ENCODE results near the gene ALX4. TPM values are rescaled to one million over a fixed set of nuclear protein-coding genes. Genes with fewer than 3 reads are reported as not detected.

ALX4 gene
- total RNA-seq, 1 experiment from 2014 or later: 41.6 TPM

DNA sequence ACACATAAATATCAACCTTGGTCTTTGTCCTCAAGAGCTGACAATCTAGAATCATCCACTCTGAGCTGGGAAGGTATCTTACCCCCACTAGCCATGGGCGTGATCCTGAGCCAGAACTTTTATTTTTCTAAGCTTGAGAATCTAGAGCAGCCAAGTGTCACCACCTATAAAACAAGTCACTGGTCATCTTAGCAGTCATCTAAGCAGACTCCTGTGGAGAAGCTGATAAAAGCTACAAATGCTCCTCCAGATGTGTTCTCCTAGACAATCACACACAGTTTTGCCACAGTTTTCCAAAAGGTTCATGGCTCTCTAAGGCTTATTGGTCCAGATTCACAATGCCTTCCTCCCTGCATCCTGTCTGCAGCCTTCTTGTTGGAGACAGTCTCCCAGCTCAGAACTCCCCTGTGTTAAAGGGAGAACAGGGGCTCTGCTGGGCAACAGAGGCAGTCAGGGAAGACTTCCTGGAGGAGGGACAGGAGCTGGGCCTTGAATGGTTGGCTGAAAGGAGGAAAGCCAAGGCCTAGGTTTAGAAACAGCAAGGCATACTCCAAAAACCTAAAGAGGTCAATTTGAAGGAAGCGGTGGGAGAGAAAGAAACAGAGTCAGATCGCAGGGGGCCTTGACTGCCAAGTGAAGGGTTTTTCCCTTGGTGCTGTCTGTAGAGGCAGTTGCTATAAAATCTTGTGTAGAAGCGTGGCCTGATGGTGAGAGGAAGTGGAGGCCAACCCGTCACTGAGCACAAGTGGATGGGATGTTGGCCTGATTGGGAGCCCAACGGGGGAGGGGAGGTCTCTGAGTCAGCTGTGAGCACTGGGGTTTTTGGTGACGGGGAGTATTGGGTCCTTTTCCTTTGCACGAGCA, 42.0 kb downstream of the ALX4 start:
- H3K27ac ChIP-seq: no peak overlapping the region
- DNase-seq (ENCODE audit: low read depth in 1 of 2, low spot score in 2 of 2): peak in 1 of 2 experiments; percentile 68
- H3K27me3 ChIP-seq (replicated peaks): no peaks in the 10 kb centered on the region
- H3K36me3 ChIP-seq: peaks cover 88% of the 10 kb centered on the region
- H3K4me1 ChIP-seq (replicated peaks): peaks cover 45% of the 10 kb centered on the region
- no peaks in the 10 kb centered on the region for H3K9me3 ChIP-seq (replicated peaks)
- H3K4me3 ChIP-seq: no peak overlapping the region

DNA sequence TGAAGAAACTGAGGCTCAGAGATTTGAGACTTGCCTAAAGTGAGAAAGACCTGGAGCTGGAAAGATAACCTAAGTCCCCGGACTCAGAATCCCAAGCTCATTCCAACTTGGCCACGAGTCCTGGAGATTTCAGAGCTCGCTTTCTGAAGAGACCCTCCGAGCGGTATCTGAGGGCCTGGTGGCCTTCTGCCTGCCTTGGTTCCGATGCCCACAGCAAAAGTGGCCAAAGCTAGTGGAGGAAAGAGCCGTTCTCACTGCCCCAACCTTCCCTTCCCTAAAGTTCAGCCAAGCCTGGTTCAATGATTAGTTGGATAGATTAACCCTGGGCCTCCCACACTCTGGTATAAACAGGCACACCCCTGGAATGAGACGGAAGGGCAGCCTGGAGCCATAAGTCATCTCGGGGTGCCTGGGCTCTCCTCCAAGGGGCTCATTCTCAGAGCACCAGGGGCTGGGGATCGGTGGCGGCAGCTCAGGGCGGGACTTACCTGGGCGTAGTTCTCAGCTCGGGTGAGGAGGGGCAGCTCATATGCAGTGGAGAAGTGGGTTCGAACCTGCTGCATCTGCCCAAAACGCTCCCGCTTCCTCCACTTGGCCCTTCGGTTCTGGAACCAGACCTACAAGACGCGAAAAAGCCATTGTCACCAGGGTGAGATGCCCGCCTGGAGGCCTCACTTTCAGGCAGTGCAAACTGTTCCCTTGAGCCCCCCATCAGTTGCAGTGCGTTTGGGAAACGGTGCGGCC, 42.8 kb downstream of the ALX4 start:
- Histone ChIP-seq H3K4me1 (replicated peaks) (peaks cover 45% of the 10 kb centered on the region), H3K9me3 (replicated peaks) (no peaks in the 10 kb centered on the region), H3K36me3 (peaks cover 88% of the 10 kb centered on the region), H3K27ac (no peak overlapping the region), H3K4me3 (no peak overlapping the region), H3K27me3 (replicated peaks) (no peaks in the 10 kb centered on the region)
- DNase-seq (ENCODE audit: low read depth in 1 of 2, low spot score in 2 of 2): no peak

GRCh38 chr11:44266056-44266780, 43.7 kb downstream of the ALX4 start:
- H3K36me3 ChIP-seq: peaks cover 88% of the 10 kb centered on the region
- H3K27ac ChIP-seq: no peak overlapping the region
- H3K9me3 ChIP-seq (replicated peaks): no peaks in the 10 kb centered on the region
- peaks cover 35% of the 10 kb centered on the region for H3K4me1 ChIP-seq (replicated peaks)
- H3K27me3 ChIP-seq (replicated peaks): no peaks in the 10 kb centered on the region
- DNase-seq (ENCODE audit: low read depth in 1 of 2, low spot score in 2 of 2): peak in 1 of 2 experiments; percentile 42
- no peak overlapping the region for H3K4me3 ChIP-seq

DNA sequence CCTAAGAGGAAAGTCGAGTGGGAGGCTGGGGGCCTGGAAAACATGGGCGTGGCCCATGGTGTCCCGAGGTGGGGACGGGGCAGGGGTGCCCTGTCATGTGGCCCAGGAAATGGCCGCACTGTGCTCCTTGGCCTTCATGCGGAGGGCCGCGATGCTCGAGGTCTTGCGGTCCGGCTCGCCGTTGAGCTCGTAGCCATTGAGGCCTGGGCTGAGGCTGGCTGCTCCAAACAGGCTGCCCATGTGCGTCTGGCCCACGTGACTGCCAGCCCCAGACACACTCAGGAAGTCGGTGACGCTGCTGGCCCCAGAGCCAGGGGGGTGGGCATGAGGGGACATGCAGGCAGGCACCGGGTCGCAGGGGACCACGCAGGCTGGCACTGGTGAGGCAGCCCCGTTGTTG, 45.2 kb downstream of the ALX4 start:
- Histone ChIP-seq H3K27me3 (replicated peaks) (no peaks in the 10 kb centered on the region), H3K27ac (no peak overlapping the region), H3K36me3 (peaks cover 94% of the 10 kb centered on the region), H3K9me3 (replicated peaks) (no peaks in the 10 kb centered on the region), H3K4me1 (replicated peaks) (peaks cover 21% of the 10 kb centered on the region), H3K4me3 (no peak overlapping the region)
- no peak for DNase-seq (ENCODE audit: low read depth in 1 of 2, low spot score in 2 of 2)

GRCh38 chr11:44264438-44264749, 45.5 kb downstream of the ALX4 start:
- Histone ChIP-seq H3K27ac (no peak overlapping the region), H3K4me1 (replicated peaks) (peaks cover 17% of the 10 kb centered on the region), H3K4me3 (no peak overlapping the region), H3K9me3 (replicated peaks) (no peaks in the 10 kb centered on the region), H3K36me3 (peaks cover 93% of the 10 kb centered on the region), H3K27me3 (replicated peaks) (no peaks in the 10 kb centered on the region)
- DNase-seq (ENCODE audit: low read depth in 1 of 2, low spot score in 2 of 2): no peak

- H3K4me3 ChIP-seq: no peak overlapping the region
- no peaks in the 10 kb centered on the region for H3K9me3 ChIP-seq (replicated peaks)
- H3K27me3 ChIP-seq (replicated peaks): no peaks in the 10 kb centered on the region
- no peak for DNase-seq (ENCODE audit: low read depth in 1 of 2, low spot score in 2 of 2)
- H3K27ac ChIP-seq: no peak overlapping the region
- peaks cover 88% of the 10 kb centered on the region for H3K36me3 ChIP-seq
- H3K4me1 ChIP-seq (replicated peaks): peaks cover 13% of the 10 kb centered on the region
Observed at GRCh38 chr11:44263738-44264437, 46.1 kb downstream of the ALX4 start.

GRCh38 chr11:44261800-44262591, 47.9 kb downstream of the ALX4 start:
- no peak overlapping the region for H3K4me3 ChIP-seq
- peaks cover 69% of the 10 kb centered on the region for H3K36me3 ChIP-seq
- no peaks in the 10 kb centered on the region for H3K9me3 ChIP-seq (replicated peaks)
- no peaks in the 10 kb centered on the region for H3K27me3 ChIP-seq (replicated peaks)
- no peak overlapping the region for H3K27ac ChIP-seq
- no peak for DNase-seq (ENCODE audit: low read depth in 1 of 2, low spot score in 2 of 2)
- H3K4me1 ChIP-seq (replicated peaks): peaks cover 13% of the 10 kb centered on the region

DNA sequence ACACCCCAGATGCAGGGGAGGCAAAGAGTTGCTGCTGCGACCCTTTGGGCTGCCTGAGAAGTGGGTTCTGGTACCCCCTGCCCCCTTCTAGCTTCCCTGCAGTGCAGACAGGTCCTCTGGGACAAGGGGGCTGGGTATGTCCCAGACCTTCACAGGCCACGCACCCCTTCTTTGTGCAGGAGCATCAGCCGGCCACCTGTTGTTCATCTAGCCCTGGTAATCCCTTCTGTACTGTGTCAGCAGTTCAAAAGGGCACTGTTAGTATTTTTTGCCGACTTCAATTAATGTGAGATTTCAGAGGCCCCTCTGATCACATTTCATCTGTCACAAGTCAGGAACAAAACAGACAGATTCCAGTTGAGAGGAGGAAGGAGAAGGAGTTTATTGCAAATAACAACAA, 49.9 kb downstream of the ALX4 start:
- H3K36me3 ChIP-seq: peaks cover 50% of the 10 kb centered on the region
- no peak overlapping the region for H3K27ac ChIP-seq
- no peaks in the 10 kb centered on the region for H3K27me3 ChIP-seq (replicated peaks)
- DNase-seq (ENCODE audit: low read depth in 1 of 2, low spot score in 2 of 2): no peak
- peaks cover 13% of the 10 kb centered on the region for H3K4me1 ChIP-seq (replicated peaks)
- H3K4me3 ChIP-seq: no peak overlapping the region
- no peaks in the 10 kb centered on the region for H3K9me3 ChIP-seq (replicated peaks)

DNA sequence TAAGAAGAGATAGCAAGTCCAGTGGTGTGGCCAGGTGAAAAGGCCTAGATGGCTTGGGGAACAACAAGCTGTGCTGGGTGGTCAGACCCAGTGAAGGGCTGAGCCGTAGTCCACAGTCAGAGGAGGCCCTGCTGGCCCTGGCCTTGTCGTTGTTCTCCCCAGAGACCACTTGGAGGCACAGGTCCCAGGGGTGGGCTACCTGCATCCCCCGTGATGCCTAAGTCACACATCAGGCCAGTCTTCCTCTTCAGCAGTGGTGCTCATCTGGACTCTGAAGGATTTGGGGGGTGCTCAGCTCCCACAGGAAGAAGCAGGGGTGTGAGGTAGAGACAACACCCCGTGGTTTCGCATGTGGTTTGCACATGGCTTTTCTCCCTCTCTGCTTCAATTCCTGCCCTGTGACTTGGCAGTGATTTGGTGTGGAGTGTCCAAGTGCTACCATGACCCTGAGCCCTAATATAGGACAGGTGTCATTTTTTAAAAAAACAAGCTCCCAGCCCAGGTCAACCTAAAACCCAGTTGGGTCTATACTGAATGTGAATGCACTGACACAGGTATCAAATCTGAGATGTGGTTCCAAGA, 51.0 kb downstream of the ALX4 start:
- Histone ChIP-seq H3K9me3 (replicated peaks) (no peaks in the 10 kb centered on the region), H3K27ac (no peak overlapping the region), H3K27me3 (replicated peaks) (no peaks in the 10 kb centered on the region), H3K4me1 (replicated peaks) (peaks cover 13% of the 10 kb centered on the region), H3K36me3 (peaks cover 38% of the 10 kb centered on the region), H3K4me3 (no peak overlapping the region)
- no peak for DNase-seq (ENCODE audit: low read depth in 1 of 2, low spot score in 2 of 2)

DNA sequence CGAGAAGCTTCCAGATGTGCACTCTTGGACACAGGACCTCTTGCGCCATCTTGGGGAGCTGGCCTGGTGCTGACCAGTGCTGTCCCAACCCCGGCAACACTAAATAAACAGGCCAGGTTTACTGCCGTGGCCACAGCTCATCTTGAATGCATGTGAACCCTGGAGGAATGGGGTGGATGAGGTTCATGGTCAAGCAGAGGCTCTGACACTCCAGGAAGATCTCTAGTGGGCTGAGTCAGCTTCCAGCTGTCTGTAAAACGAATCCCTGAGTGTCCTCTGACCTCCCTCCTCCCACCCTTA, 51.8 kb downstream of the ALX4 start:
- no peaks in the 10 kb centered on the region for H3K9me3 ChIP-seq (replicated peaks)

GRCh38 chr11:44257338-44258189, 52.4 kb downstream of the ALX4 start:
- Histone ChIP-seq H3K9me3 (replicated peaks) (peaks cover under 1% of the 10 kb centered on the region; the same call in 1 of the 2 replicates), H3K27ac (no peak overlapping the region), H3K4me1 (replicated peaks) (peaks cover 13% of the 10 kb centered on the region), H3K27me3 (replicated peaks) (no peaks in the 10 kb centered on the region), H3K36me3 (peaks cover 25% of the 10 kb centered on the region), H3K4me3 (no peak overlapping the region)
- DNase-seq (ENCODE audit: low read depth in 1 of 2, low spot score in 2 of 2): no peak

More for the DNA sequence above, 51.8 kb downstream of the ALX4 start:
- Histone ChIP-seq H3K4me3 (no peak overlapping the region), H3K27ac (no peak overlapping the region), H3K36me3 (peaks cover 30% of the 10 kb centered on the region), H3K27me3 (replicated peaks) (no peaks in the 10 kb centered on the region), H3K4me1 (replicated peaks) (peaks cover 13% of the 10 kb centered on the region)
- no peak for DNase-seq (ENCODE audit: low read depth in 1 of 2, low spot score in 2 of 2)

GRCh38 chr11:44256673-44257291, 53.2 kb downstream of the ALX4 start:
- peaks cover 21% of the 10 kb centered on the region for H3K36me3 ChIP-seq
- no peaks in the 10 kb centered on the region for H3K27me3 ChIP-seq (replicated peaks)
- peaks cover 13% of the 10 kb centered on the region for H3K4me1 ChIP-seq (replicated peaks)
- DNase-seq (ENCODE audit: low read depth in 1 of 2, low spot score in 2 of 2): no peak
- peaks cover 7% of the 10 kb centered on the region; the same call in 1 of the 2 replicates for H3K9me3 ChIP-seq (replicated peaks)
- H3K27ac ChIP-seq: no peak overlapping the region
- no peak overlapping the region for H3K4me3 ChIP-seq
